Stimulated activated CD8-positive, alpha-beta memory T cell treated with anti-CD3 and anti-CD28 coated beads, Interleukin-4, amount 100 ng/mL, for 48 hours (primary cell): Measurements from ENCODE around the gene TRNT1.
A peak's percentile ranks its signal among the peaks of the same experiment; 100 is the strongest.

ENCODE experiments used
- DNase-seq: peaks from one replicate; pipeline ENCODE4 v3.0.0-alpha.2; 2020

TRNT1 gene

DNA sequence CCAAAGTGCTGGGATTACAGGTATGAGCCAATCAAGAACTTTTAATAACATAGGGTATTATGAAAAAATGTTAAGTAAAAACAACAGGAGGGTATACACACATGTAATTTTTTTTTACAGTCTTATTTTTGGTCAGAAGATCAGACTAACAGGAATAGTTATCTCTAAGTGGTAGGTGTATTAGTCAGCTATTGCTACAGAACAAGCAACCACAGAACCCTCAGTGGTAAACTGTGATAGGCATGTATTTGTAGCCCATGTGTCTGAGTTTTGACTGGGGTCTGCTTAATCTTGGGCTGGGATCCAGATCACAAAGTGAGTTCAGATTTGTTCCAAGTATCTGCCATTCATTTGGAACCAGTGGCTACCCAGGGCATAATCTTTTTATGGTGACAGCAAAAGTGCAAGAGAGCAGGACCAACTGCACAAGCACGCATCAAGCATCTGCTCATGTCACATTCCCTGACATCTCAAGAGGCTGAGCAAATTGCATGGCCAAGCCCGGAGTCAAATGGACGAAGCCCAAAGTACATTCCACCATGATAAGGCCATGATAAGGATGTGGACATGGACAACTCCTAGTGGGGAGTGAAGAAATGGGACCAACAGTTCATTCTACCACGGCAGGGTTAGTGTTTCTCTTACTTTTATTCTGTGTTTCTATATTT is 13.6 kb upstream of the TRNT1 start:
- no peak for DNase-seq

DNA sequence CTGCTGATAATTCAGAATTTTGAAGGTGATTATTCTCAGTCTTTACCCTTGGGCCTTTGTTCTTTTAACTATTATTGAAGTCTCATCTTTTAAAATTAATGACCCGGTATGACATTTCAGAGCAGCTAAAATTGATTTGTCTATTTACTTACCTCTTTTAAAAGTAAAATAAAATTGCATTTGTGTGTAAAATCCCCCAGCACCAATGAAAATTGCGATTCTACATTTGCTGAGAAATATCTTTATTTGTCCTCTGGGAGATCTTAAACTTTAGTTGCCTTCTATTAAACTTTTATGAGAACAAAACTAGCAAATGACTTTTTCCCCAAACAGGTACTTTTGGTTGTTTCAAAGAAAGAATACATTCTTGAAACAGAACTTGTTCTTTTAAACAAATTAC is 9.1 kb upstream of the TRNT1 start:
- no peak for DNase-seq

DNA sequence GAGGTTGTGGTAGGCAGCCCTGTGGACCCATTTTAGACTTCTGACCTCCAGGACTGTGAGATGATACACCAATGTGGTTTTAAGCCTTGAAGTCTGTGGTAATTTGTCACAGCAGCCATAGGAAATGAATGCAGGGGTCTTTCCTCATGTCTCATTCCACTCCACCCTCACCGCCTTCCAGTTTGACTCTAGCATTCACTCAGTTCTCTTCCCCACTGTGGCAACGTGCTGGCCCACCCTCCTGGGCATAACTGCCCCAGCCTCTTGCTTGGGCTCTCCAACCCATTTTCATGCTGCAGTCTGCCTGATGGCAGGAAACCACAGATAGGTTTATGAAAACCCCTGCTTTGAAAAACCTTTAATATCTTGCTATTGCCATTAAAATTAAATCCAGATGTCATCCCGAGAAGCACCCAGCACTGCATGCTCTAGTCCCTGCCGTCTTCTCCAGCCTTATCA is 7.3 kb upstream of the TRNT1 start:
- DNase-seq: peak; percentile 51

DNA sequence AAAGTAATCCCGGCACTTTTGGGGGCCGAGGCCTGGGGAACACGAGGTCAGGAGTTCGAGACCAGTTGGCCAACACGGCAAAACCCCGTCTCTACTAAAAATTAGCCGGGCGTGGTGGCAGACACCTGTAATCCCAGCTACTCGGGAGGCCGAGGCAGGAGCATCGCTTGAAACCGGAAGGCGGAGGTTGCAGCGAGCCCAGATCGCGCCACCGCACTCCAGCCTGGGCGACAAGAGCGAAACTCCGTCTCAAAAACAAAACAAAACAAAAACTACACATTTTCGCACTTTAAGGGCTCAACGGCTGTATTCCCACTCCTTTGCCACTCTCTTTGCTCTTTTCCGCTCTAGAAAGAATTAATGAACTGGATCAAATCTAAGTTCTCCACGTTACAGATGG is 763 bp upstream of the TRNT1 start:
- DNase-seq: no peak

DNA sequence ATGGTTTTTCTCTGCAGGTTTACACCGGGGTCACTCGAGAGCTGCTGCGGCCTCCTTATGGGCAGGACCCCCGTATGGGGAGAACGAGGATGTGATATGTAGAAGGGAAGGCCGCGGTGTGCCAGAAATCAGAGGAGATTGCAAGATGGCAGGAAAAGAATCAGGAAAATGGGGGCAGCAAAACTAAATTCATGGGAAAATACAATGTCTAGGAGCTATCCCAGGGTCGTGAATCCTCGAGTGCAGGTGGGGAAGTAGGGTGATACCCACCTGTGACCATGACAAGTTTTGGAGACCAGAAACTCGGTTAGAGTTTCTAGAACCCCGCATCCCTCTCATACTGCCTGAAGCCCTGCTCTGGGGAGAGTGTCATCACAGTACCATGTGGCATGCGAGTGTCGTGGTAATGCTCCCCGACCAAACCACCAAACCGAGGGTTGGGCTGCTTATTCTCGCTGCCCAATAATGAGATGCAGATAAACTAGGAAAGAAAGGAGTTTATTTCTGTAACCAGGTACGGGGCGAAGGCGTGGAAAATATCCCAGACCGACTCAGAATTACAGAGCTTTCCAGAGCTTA is 781 bp downstream of the TRNT1 start:
- peak; percentile 57 for DNase-seq

DNA sequence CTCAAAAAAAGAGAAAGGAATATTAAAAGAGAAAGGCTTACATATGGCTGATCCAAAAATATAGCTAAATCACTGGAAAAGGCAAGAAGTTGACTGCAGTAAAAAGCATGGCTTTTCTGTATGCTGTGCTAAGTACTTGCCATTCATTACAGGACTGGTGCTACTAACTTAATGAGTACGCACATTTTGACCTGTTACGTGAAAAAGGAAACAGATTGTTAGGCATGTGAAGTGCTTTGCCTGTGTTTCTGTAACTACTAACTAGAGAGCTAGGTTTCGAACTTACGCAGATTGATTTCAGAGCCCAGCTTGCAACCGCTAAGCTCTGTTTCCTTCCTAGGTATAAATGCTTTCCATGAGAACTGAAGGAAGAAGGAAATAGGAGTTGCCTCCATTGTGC is 2.8 kb downstream of the TRNT1 start:
- DNase-seq: no peak

DNA sequence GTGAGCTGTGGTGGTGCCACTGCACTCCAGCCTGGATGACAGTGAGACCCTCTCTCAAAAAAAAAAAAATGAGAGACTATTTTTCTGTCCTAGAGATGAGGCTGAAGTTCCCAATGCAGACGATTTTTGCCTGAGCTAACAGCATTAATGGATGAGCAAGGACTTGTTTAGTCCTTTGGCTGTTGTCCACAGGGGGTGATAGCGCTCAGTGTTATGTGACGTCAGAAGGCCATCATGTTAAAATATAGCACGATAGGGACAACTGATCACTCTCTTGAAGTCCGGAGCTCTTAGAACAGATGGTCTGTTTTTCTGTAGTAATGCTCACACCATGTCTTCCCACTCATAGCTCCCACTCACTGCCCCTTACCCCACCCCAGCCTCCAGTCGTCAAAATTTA is 6.8 kb downstream of the TRNT1 start:
- DNase-seq: no peak

DNA sequence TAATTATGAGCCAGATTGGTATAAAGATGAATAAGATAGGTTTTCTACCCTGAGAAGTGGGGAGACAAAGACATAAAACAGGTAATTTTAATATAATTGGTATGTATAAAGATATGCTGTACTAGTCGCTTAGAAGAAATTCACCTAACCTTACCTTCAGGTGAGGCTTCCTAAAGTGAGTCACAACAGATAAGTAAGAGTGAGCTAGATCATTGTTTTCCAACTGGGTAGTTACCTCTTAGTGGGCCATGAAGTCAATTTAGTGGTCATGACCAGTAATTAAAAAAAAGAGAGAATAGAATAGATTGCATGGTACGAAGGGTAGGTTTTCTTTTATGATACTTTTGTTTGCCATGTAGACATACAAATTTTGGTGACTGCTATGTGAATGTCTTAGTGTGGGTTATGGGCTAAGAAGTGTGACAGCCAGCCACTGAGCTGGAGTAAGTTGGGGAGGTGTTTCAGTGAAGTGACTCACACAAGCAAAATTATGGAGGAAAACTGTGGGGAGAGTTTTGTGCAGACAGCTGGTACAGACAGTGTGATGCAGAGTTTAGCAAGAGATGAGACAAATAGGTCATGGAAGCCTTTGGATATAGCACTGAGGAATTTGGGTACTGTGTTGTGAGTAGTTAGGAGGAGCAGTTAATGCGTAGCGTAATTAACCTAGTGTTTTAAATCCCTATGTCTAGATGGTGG is 8.2 kb downstream of the TRNT1 start:
- no peak for DNase-seq

DNA sequence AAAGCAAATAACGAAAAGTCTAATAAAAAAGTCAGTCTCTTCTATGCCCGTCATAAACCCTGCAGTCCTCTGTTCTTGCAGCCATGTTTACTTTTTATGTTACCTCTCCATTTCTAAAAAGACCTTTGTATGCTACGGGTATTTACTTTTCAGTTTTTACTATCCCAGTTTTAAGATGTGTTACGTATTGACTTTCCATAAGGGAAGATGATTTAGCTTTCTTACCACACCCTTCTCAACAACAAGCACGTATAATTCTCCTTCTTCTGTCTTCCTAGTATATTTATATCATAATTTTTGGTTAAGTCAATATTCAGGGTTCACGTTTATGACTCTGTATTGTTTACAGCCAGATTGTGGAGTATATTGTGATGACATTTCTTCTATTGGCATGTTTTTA is 10.8 kb downstream of the TRNT1 start:
- no peak for DNase-seq

DNA sequence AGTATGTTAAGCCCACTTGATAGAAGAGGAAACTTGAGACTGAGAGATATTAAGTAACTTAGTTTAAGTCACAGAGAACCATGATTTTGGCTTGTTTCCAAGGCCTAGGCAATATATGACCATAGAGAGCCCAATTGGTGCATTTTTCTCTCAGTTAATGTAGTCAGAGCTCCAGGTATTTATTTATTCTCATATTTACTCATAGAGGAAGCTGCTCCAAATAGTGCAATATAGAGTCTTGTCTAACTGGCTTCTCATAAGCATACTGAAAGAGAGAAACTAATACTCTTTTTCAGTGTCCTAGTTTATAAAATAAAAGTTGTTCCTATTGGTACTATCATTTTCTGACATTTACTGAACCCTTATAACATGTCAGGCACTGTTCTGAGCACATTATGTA is 15.2 kb downstream of the TRNT1 start:
- no peak for DNase-seq

DNA sequence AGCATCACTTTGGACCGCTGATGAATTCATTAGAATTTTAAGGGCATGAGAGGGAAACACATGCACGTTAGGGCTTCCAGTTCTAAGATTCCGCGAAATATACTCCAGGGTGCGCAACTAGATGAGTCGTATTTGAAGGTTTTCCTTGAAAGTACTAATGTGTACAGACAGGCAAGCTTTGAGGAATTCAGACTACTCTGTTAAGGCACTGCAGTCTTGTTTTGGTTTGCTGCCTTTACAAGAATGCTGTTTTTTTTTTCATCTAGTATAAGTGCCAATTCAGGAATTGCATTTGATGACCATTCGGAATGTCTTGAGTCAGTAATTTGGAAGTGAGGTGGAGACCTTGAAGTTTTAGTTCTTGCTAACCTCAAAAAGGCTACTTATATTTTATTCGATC is 19.1 kb downstream of the TRNT1 start:
- DNase-seq: no peak

DNA sequence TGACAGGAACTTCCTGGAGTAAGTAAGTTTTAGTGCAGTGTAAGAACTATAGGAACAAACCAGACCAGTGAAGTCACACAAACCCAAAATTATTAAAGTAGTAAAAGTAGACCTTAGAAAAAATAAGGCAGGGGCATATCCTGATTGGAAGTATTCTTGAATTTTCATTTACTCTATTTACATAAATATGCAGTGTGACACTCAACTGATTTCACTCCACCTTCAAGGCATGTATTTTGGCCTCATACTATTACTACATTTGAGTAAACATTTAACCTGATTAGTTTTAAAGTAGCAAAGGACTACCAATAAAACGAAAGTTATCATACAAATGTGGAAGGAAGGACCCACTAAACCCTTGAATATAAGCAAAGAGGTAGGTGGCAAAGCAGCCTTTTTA is 22.8 kb downstream of the TRNT1 start:
- DNase-seq: no peak

DNA sequence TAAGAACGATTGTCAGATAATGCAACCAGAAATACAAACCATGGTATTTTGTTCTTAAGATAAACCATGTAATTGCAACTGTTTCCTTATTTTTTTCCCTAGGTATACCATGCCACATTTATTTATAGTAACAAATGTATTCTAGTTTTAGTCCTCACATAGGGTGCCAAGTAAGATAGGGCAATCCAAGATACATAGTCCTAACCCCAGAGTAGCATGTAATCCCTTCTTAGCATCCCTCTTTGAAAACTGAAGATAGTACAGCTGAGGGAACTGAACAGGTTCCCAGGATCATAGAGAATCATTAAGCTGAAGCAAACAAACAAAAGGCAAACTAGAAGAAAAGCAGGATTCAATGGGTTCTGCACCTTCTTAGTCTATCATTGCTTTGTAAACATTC is 24.8 kb downstream of the TRNT1 start:
- DNase-seq: no peak

DNA sequence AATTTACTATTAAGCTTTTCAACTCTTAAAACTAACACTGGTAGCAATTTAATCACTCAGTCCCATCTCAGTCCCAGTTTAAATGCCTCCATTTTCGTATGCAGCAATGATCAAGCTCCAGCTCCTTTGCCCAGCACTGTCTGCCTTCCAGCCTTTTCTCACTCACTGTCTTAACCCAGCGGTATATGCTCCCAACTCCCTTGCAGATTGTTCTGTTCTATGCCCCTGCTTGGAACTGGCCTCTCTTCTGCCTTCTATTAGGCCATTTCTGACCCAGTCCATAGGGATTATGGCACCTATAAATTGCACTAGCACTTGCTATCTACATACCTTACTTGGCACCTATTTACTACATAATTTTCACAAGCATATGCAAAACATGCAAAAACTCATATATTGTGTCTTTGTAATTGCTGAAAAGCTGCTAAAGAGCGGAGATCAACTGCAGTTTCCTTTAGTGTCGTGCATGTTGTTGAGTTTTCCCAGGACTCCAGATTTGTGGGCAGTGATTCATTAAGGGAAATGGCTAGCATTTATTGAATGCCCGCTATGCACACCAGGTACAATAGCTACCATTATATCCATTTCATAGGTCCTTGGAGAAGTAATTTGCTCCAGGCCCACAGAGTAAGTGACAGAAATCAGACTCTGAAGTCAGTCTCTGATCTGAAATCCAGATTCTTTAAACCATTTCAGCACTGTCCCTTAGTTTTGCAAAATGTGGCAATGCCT is 28.3 kb downstream of the TRNT1 start:
- no peak for DNase-seq

DNA sequence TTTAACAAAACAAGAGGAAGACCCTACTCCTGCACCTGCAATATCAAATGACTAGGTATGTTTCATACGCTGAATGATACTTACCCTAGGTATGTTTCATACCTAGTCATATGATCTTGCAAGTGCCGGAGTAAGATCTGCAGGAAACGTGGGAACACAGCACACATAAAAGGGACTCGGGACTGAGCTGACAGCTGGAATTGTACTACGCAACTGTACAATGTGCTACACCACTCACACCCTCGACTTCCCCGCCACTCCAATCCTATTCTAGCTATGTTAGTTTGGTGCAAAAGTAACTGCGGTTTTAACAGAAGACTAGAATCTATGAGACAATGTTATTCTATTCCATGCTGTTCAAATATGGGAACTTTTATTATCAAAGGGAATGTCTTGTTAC is 30.7 kb downstream of the TRNT1 start:
- no peak for DNase-seq

DNA sequence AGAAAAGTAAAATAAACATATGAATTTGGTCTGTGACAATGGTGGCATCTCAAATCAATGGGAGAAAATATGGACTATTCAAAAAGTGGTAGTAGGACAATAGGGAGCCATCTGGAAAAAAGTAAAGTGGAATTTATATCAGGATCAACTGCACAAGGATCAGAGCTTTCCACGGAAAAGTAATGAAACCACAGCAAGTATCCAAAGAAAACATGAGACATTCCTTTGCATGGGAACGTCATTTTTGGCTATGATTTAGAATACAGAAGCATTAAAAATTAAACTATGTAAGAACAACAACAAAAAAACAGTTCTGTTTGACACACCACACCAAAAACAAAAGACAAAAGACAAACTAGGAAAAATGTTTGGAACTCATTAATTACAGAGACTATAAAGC is 34.1 kb downstream of the TRNT1 start:
- DNase-seq: no peak

DNA sequence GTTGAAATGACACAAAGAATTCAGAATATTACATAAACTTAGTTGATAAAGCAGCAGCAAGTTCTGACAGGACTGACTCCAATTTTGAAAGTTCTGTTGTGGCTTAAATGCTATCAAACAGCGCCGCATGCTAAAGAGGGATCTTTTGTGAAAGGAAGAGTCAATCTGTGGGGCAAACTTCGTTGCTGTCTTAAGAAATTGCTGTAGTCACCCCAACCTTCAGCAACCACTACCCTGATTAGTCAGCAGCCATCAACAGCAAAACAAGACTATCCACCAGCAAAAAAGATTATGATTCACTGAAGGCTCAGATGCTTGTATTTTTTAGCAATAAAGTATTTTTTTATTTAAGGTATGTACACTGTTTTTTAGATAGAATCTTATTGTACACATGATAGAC is 38.5 kb downstream of the TRNT1 start:
- DNase-seq: no peak

DNA sequence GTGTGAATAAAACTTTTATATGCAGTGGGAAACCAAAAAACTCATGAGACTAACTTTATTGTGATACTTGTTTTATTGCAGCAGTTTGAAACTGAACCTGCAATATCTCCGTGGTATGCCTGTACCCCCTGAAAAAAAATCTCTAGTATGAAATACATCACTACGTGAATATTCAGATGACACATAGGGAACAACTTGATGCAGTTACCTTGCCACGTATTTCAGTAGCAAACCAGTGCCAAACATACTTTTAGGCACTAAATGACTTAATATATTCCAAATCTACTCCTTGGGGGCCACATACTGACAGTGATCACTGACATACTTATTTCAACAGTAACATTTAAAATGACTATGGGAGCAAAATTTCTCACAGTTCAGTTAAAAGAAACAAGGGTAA is 38.9 kb downstream of the TRNT1 start:
- DNase-seq: no peak

DNA sequence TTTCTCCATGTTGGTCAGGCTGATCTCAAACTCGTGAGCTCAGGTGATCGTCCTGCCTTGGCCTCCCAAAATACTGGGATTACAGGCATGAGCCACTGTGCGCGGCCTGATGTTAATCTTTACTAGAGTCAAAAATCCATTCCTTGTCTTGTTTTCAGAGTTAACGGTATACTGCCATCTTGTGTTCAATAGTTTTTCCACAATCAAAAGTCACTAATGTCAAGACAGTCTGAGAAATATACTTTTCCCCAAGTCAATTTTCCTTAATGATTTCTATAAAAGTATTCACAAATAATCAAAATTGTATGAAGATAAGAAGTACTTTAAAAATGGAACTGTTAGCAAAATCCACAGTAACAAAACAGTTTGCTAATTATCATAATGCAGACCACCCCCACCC is 44.3 kb downstream of the TRNT1 start:
- no peak for DNase-seq

DNA sequence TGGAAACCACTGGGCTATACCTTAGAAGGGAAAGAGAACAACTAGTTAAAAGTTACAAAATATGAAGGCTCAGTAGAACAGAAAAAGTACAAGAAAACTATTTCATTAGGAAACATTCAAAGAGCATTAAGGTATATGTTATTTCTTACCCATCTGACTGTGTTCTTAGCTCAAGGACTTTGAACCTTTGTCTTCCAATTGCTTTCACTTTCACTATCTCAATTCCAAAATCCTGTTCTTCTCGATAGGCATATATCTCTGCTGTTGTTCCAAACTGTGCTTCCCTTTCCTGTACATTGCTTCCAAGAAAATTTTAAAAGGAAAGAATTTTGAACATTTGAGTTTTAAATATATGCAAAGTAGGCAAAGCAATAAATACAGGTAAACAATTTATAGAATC is 45.9 kb downstream of the TRNT1 start:
- no peak for DNase-seq

DNA sequence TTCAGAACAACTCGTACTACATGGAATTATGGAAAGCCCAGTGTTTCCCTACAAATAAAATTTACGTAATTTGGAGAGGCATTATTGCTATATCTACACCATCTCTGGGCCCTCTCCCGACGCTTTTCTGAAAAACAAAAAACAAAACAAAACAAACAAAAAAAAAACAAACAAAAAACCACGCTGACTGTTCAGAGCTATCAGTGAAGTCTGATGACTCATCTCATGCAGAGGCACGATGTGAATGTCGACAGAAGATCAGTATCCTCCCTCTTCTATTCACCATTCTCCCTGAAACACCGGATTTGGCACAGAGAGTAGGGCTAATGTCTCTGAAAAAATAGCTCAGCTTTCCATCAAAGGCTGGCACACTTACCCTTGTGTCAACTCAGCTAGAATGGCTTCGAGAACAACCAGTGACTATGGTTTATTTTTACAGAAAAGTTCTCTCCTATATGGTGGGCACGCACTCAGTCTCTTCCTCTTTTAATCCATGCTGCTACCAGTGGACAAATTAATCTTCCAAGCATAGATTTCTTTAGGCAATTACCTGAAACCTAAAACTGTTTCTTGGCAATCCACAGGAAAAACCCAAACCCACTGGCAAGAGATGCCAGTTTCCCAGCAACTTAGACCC is 51.2 kb downstream of the TRNT1 start:
- no peak for DNase-seq

DNA sequence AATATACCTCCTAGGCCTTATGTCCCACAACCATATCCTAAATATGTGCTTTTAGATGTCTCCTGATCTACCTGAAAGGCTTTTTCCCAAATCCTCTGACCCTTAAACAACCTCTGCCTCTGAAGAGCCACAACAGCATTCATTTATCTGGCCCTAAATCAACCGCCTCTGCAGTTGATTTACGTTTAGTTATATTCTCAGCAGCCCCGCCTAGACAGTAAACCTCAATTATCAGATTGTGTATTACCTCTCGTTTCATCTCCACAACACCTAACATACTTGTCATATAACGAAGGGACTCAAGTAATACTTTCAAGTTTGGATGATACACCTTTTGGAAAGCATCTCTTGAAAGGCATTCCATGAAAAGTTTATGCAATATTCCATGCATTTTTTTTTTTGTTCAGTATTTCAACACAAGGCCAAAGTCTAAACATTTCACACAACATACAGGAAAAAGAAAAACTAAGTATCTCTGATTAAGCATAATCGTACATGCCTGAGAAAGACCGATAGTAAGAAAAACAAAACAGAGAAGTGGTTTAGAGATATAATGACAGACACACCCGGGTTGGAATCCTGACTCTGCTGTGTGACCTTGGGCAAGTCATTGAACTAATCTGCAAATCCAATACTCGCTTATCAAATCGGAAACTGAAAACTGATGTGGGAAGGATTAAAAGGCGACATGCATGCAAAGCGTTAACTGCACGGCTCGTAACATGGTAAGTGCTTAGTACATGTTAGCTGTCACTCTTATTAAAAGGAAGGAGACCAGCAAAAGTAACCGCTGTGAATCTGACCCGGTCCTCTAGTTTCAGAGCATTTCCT is 52.0 kb downstream of the TRNT1 start:
- DNase-seq: no peak
